Measurements from ENCODE around the gene GALNTL6. TPM values are rescaled to one million over a fixed set of nuclear protein-coding genes. Genes with fewer than 3 reads are reported as not detected.

The GALNTL6 gene
- total and polyA plus RNA-seq, 7 donors = 0.14 to 2.5 (median 0.42) TPM; not detected in 1

GRCh38 chr4:173076903-173077634, 1263.9 kb downstream of the GALNTL6 start:
- 84 to 92% methylated on average over 3 of the region's 3 CpGs for WGBS, 2 donors
- TF ChIP-seq, protein P1, sequence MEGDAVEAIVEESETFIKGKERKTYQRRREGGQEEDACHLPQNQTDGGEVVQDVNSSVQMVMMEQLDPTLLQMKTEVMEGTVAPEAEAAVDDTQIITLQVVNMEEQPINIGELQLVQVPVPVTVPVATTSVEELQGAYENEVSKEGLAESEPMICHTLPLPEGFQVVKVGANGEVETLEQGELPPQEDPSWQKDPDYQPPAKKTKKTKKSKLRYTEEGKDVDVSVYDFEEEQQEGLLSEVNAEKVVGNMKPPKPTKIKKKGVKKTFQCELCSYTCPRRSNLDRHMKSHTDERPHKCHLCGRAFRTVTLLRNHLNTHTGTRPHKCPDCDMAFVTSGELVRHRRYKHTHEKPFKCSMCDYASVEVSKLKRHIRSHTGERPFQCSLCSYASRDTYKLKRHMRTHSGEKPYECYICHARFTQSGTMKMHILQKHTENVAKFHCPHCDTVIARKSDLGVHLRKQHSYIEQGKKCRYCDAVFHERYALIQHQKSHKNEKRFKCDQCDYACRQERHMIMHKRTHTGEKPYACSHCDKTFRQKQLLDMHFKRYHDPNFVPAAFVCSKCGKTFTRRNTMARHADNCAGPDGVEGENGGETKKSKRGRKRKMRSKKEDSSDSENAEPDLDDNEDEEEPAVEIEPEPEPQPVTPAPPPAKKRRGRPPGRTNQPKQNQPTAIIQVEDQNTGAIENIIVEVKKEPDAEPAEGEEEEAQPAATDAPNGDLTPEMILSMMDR (IDR thresholded peaks at IDR 0.05) = no peak
- no peak for TF ChIP-seq POLR2AphosphoS5 (IDR thresholded peaks at IDR 0.05)
- no peak for TF ChIP-seq EP300 (IDR thresholded peaks at IDR 0.05)
- TF ChIP-seq POLR2A (IDR thresholded peaks at IDR 0.05) = no peak
- Histone ChIP-seq H3K4me1 (peaks cover 0 to 14% (median 12%) of the 10 kb centered on the region in 4 donors), H3K27ac (no peak overlapping the region), H3K4me3 (no peak overlapping the region), H3K27me3 (no peaks in the 10 kb centered on the region), H3K9me3 (peaks cover 0 to 3% (median 0%) of the 10 kb centered on the region in 4 donors), H3K36me3 (no peaks in the 10 kb centered on the region)
- intact Hi-C loops (cut with DNase I) = no loop called here
- DNase-seq = no peak

GRCh38 chr4:173088144-173088543, 1274.9 kb downstream of the GALNTL6 start:
- Histone ChIP-seq H3K9me3 (no peaks in the 10 kb centered on the region), H3K4me1 (no peaks in the 10 kb centered on the region), H3K4me3 (no peak overlapping the region), H3K27ac (no peak overlapping the region), H3K27me3 (no peaks in the 10 kb centered on the region), H3K36me3 (no peaks in the 10 kb centered on the region)
- DNase-seq = no peak
- intact Hi-C loops (cut with DNase I) = no loop called here
- TF ChIP-seq, protein P1 (IDR thresholded peaks at IDR 0.05) = no peak
- TF ChIP-seq POLR2AphosphoS5 (IDR thresholded peaks at IDR 0.05) = no peak
- no peak for TF ChIP-seq EP300 (IDR thresholded peaks at IDR 0.05)
- TF ChIP-seq POLR2A (IDR thresholded peaks at IDR 0.05) = no peak
